Neutrophil (primary cell): ENCODE measurements around the gene FAT4.

ENCODE experiments used
- H3K27ac ChIP-seq: fragments of 200-600 bp; sonication (generic); 2 replicates; pipeline ENCODE4 v1.5.1; 2016; ENCODE audit warnings: mild to moderate bottlenecking, moderate library complexity
- H3K27me3 ChIP-seq: fragments of 200-600 bp; sonication (generic); 2 replicates; pipeline ENCODE4 v1.6.0; 2016; ENCODE audit warnings: mild to moderate bottlenecking
- H3K36me3 ChIP-seq: fragments of 200-600 bp; sonication (generic); 2 replicates; pipeline ENCODE4 v1.5.1; 2017
- H3K4me1 ChIP-seq, 2 experiments: fragments of 200-600 bp in 1 of 2; sonication (generic) in 1 of 2; 1 replicate in 1 of 2; 2 replicates in 1 of 2; pipeline versions ENCODE4 v1.5.1 to v1.6.1; 2013 to 2016; ENCODE audit warnings: low read depth in 1 of 2, low read length in 1 of 2, mild to moderate bottlenecking in 1 of 2, moderate library complexity in 1 of 2; ENCODE audit not compliant: control insufficient read depth in 1 of 2, insufficient read depth in 1 of 2
- H3K4me3 ChIP-seq, 2 experiments: fragments of 200-600 bp in 1 of 2; sonication (generic) in 1 of 2; 1 replicate in 1 of 2; 2 replicates in 1 of 2; pipeline ENCODE4 v1.5.1; 2013 to 2016; ENCODE audit warnings: low read depth in 1 of 2, low read length in 1 of 2, mild to moderate bottlenecking in 1 of 2, moderate library complexity in 1 of 2
- H3K9me3 ChIP-seq: fragments of 200-600 bp; sonication (generic); 2 replicates; pipeline ENCODE4 v1.5.1; 2016
- CTCF ChIP-seq: fragments of 200-600 bp; sonication (generic); IDR thresholded peaks from 2 replicates; pipeline ENCODE4 v1.5.1; 2016; ENCODE audit warnings: antibody characterized with exemption

FAT4 gene

GRCh38 chr4:125350470-125351135 is 35.8 kb downstream of the FAT4 start:
- Histone ChIP-seq H3K4me3 (no peak overlapping the region), H3K27me3 (no peaks in the 10 kb centered on the region), H3K27ac (no peak overlapping the region), H3K4me1 (no peaks in the 10 kb centered on the region), H3K36me3 (no peaks in the 10 kb centered on the region), H3K9me3 (no peaks in the 10 kb centered on the region)
- TF ChIP-seq CTCF = no peak

- TF ChIP-seq CTCF = no peak
- H3K4me3 ChIP-seq = no peak overlapping the region
Observed at GRCh38 chr4:125352521-125352920, 37.8 kb downstream of the FAT4 start.

GRCh38 chr4:125353131-125353530 is 38.4 kb downstream of the FAT4 start:
- Histone ChIP-seq H3K27ac (no peak overlapping the region), H3K36me3 (no peaks in the 10 kb centered on the region), H3K27me3 (no peaks in the 10 kb centered on the region), H3K9me3 (no peaks in the 10 kb centered on the region), H3K4me1 (no peaks in the 10 kb centered on the region), H3K4me3 (no peak overlapping the region)
- no peak for TF ChIP-seq CTCF

More at GRCh38 chr4:125352521-125352920, 37.8 kb downstream of the FAT4 start:
- no peaks in the 10 kb centered on the region for H3K36me3 ChIP-seq
- no peaks in the 10 kb centered on the region for H3K9me3 ChIP-seq
- H3K27me3 ChIP-seq = no peaks in the 10 kb centered on the region
- H3K27ac ChIP-seq = no peak overlapping the region
- no peaks in the 10 kb centered on the region for H3K4me1 ChIP-seq

- no peaks in the 10 kb centered on the region for H3K9me3 ChIP-seq
- H3K4me3 ChIP-seq = no peak overlapping the region
- H3K36me3 ChIP-seq = no peaks in the 10 kb centered on the region
- no peaks in the 10 kb centered on the region for H3K27me3 ChIP-seq
- TF ChIP-seq CTCF = no peak
- no peak overlapping the region for H3K27ac ChIP-seq
- H3K4me1 ChIP-seq = no peaks in the 10 kb centered on the region
Observed at GRCh38 chr4:125355791-125356190, 41.0 kb downstream of the FAT4 start.

- H3K27ac ChIP-seq = no peak overlapping the region
- no peaks in the 10 kb centered on the region for H3K36me3 ChIP-seq
- TF ChIP-seq CTCF = no peak
- H3K9me3 ChIP-seq = no peaks in the 10 kb centered on the region
- H3K27me3 ChIP-seq = no peaks in the 10 kb centered on the region
- H3K4me1 ChIP-seq = no peaks in the 10 kb centered on the region
- H3K4me3 ChIP-seq = no peak overlapping the region
Observed at GRCh38 chr4:125357675-125358074, 42.9 kb downstream of the FAT4 start.
